Measurements from ENCODE around the gene DISC1.

Gene DISC1

DNA sequence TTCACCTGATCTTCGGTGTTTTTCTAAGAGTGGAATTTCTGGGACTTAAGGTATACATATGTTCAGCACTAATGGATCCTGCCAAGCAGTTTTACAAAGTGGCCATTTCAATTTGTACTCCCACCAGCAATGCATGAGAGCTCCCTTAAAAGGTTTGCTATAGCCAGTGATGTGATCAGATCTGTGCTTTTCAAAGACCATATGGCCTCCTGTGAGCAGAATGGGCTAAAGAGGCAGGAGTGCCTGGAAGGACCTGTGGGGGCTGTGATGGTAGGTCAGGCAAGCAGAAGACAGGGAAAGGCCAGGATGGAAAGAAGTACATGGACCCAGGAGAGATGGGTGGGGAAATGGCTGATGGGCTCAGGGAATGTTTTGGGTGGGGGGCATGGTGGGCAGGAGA is 252.7 kb downstream of the DISC1 start:
- H3K36me3 ChIP-seq (ENCODE audit: insufficient read depth, low read length), result no peaks in the 10 kb centered on the region
- no peaks in the 10 kb centered on the region for H3K4me1 ChIP-seq (ENCODE audit: insufficient read depth, low read length, severe bottlenecking)
- no peaks in the 10 kb centered on the region for H3K79me2 ChIP-seq (ENCODE audit: insufficient read depth, low read length)
- no peak overlapping the region for H3K4me2 ChIP-seq (ENCODE audit: low read length)
- no peak overlapping the region for H2AFZ ChIP-seq (ENCODE audit: low read length)
- no peaks in the 10 kb centered on the region for H3F3A ChIP-seq (ENCODE audit: insufficient read depth, low read length)
- no peaks in the 10 kb centered on the region for H3K9me2 ChIP-seq (ENCODE audit: low read depth, low read length)
- H3K4me3 ChIP-seq (ENCODE audit: low read depth, low read length, poor library complexity, severe bottlenecking), result no peak overlapping the region
- TF ChIP-seq EZH2 (IDR thresholded peaks at IDR 0.05; ENCODE audit: borderline replicate concordance, low read length), result no peak
- TF ChIP-seq, protein P1, sequence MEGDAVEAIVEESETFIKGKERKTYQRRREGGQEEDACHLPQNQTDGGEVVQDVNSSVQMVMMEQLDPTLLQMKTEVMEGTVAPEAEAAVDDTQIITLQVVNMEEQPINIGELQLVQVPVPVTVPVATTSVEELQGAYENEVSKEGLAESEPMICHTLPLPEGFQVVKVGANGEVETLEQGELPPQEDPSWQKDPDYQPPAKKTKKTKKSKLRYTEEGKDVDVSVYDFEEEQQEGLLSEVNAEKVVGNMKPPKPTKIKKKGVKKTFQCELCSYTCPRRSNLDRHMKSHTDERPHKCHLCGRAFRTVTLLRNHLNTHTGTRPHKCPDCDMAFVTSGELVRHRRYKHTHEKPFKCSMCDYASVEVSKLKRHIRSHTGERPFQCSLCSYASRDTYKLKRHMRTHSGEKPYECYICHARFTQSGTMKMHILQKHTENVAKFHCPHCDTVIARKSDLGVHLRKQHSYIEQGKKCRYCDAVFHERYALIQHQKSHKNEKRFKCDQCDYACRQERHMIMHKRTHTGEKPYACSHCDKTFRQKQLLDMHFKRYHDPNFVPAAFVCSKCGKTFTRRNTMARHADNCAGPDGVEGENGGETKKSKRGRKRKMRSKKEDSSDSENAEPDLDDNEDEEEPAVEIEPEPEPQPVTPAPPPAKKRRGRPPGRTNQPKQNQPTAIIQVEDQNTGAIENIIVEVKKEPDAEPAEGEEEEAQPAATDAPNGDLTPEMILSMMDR (IDR thresholded peaks at IDR 0.05; ENCODE audit: low read length), result no peak
- H3K27ac ChIP-seq (ENCODE audit: low read depth, low read length, poor library complexity, severe bottlenecking), result no peak overlapping the region
- H4K20me1 ChIP-seq (ENCODE audit: insufficient read depth, low read length), result no peaks in the 10 kb centered on the region
- H3K27me3 ChIP-seq (ENCODE audit: insufficient read depth, low read length), result no peaks in the 10 kb centered on the region
- H3K9ac ChIP-seq (ENCODE audit: low read length), result no peak overlapping the region
- H3K9me3 ChIP-seq (ENCODE audit: low read length), result no peaks in the 10 kb centered on the region

DNA sequence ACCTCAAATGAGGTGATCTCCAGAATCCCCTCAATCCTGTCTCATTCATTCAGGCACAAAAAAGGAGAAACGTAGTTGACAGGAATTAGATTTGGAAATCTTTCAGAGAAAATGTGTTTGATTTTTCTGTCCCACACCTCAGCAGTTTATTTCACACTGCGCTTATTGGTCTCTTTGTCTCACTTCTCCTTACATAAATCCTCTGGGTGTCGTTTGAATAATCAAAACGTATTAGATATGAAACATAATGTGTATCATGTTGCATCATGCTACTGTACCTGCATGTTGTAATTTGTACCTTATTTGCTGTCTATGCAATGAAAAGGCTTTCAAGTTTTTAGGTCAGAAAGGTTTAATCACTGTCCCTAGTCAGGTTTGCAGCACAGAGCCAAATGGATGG is 255.7 kb downstream of the DISC1 start:
- Histone ChIP-seq H3K4me3 (ENCODE audit: low read depth, low read length, poor library complexity, severe bottlenecking) (no peak overlapping the region), H3K9me2 (ENCODE audit: low read depth, low read length) (no peaks in the 10 kb centered on the region), H4K20me1 (ENCODE audit: insufficient read depth, low read length) (no peaks in the 10 kb centered on the region), H3K4me2 (ENCODE audit: low read length) (no peak overlapping the region), H3K27ac (ENCODE audit: low read depth, low read length, poor library complexity, severe bottlenecking) (no peak overlapping the region), H3K36me3 (ENCODE audit: insufficient read depth, low read length) (no peaks in the 10 kb centered on the region), H3K9me3 (ENCODE audit: low read length) (no peaks in the 10 kb centered on the region), H3F3A (ENCODE audit: insufficient read depth, low read length) (no peaks in the 10 kb centered on the region), H3K79me2 (ENCODE audit: insufficient read depth, low read length) (no peaks in the 10 kb centered on the region), H3K9ac (ENCODE audit: low read length) (no peak overlapping the region), H3K27me3 (ENCODE audit: insufficient read depth, low read length) (no peaks in the 10 kb centered on the region), H3K4me1 (ENCODE audit: insufficient read depth, low read length, severe bottlenecking) (no peaks in the 10 kb centered on the region), H2AFZ (ENCODE audit: low read length) (no peak overlapping the region)
- TF ChIP-seq, protein P1 (IDR thresholded peaks at IDR 0.05; ENCODE audit: low read length), result no peak
- no peak for TF ChIP-seq EZH2 (IDR thresholded peaks at IDR 0.05; ENCODE audit: borderline replicate concordance, low read length)

DNA sequence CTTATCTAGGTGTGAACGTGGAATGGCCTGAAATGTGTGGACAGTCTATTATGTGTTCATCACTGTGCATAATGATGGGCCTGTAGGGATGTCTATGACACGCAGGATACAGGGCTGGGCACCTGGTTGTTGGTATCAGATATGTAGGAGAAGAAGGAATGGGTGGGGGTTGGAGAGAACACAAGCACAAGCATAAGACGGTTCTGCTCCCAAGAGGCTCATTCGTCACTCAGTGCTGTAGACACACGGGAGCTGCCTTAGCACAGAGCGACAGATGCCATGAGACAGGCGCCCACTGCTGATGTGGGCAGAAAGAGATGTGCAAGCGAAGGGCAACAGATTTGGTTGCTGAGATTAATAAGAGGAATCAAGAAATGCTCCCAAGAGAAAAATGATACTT is 256.2 kb downstream of the DISC1 start:
- H3K9ac ChIP-seq (ENCODE audit: low read length), result no peak overlapping the region
- H3K27me3 ChIP-seq (ENCODE audit: insufficient read depth, low read length), result no peaks in the 10 kb centered on the region
- no peaks in the 10 kb centered on the region for H3K36me3 ChIP-seq (ENCODE audit: insufficient read depth, low read length)
- no peak overlapping the region for H3K27ac ChIP-seq (ENCODE audit: low read depth, low read length, poor library complexity, severe bottlenecking)
- no peaks in the 10 kb centered on the region for H3F3A ChIP-seq (ENCODE audit: insufficient read depth, low read length)
- TF ChIP-seq EZH2 (IDR thresholded peaks at IDR 0.05; ENCODE audit: borderline replicate concordance, low read length), result no peak
- TF ChIP-seq, protein P1 (IDR thresholded peaks at IDR 0.05; ENCODE audit: low read length), result no peak
- no peaks in the 10 kb centered on the region for H4K20me1 ChIP-seq (ENCODE audit: insufficient read depth, low read length)
- no peaks in the 10 kb centered on the region for H3K9me3 ChIP-seq (ENCODE audit: low read length)
- H3K9me2 ChIP-seq (ENCODE audit: low read depth, low read length), result no peaks in the 10 kb centered on the region
- no peaks in the 10 kb centered on the region for H3K4me1 ChIP-seq (ENCODE audit: insufficient read depth, low read length, severe bottlenecking)
- H3K4me3 ChIP-seq (ENCODE audit: low read depth, low read length, poor library complexity, severe bottlenecking), result no peak overlapping the region
- no peak overlapping the region for H2AFZ ChIP-seq (ENCODE audit: low read length)
- H3K79me2 ChIP-seq (ENCODE audit: insufficient read depth, low read length), result no peaks in the 10 kb centered on the region
- no peak overlapping the region for H3K4me2 ChIP-seq (ENCODE audit: low read length)

Data from OCI-LY1 (cell line).